ENCODE measurements around the gene CKMT1A.
"Not testable (repeated sequence)": the region's sequence is repeated elsewhere in the genome, so short reads cannot be mapped to it uniquely, and the experiment has no call there.

The CKMT1A gene

DNA sequence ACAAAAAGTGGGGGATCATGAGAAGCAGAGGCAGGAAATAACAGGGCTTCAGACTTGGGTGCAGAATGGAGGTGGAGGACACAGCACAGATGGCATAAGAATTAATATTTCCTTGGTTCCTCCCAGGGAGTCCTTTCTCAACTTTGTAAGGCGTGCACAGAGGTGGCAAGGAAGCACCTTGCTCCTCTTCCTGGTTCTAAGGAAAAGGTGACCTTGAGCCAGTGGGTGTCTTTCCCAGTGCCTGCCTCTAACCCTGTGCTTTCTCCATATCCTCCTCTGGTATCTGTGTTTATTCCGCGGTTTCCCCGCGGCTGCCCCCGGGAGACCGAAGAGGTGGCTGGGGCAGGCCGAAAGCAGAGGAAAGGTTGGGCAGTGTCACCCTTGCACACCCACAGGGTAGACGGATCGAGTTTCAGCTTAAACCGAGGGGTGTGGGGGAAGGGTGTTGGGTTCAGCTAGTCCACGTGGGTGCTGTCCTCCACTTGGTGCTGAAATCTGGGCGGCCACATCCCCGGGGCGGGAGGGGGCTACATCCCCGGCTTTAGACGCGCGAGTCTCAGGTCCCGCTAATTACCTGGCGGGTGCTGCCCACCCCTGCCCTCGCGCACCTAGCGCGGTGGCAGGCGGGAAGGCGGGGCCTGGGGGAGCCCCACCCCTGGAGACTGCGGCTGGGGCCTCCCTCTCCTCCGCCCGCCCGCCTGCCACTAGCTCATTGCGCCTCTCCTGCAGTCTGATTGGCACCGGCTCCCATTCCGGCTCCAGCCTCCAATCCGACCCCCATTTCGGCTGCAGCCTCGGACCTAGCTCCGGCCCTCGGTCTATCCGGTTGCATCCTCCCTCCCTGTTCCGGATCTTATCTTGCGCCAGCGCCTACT, at the start of gene CKMT1A:
TSS of gene CKMT1A (plus strand) at position 712 of the 875 bp plus-strand sequence. CDS start 192 bp downstream, outside the sequence.
- DNase-seq (ENCODE audit: low spot score): not testable (repeated sequence)

DNA sequence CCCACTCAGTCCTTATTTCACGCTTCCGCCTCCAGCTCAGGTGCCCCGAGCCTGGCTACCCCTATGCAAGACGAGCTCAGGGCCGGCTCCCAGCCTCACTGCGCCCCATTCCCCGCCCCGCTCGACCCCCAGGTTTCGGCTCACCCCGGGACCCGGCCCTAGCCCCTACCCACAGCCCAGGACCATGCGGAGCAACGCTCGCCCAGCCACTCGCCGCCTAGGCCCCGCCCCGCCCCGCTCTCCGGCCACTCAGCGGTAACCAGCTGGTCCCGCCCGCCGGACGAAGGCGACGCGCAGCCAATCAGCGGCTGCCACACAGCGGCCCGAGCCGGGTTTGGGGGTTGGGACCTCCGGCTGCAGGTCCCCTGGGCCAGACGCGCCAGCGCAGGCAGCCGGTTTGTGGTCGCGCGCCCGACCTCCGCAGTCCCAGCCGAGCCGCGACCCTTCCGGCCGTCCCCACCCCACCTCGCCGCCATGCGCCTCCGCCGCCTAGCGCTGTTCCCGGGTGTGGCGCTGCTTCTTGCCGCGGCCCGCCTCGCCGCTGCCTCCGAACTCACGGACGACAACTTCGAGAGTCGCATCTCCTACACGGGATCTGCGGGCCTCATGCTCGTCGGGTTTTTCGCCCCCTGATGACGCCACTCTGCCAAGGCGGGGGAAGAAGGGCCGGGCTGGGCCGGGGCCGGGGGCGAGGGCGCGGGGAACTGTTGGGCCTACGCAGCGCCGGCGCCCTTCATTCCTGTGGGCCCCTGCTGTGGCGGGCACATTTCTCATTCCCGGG, 44.8 kb upstream of the CKMT1A start, which contains the start of gene CATSPER2:
TSS of gene CATSPER2 (minus strand) at position 196 of the 781 bp plus-strand sequence. CDS start 783 bp downstream, outside the sequence.
- DNase-seq (ENCODE audit: low spot score): no peak

DNA sequence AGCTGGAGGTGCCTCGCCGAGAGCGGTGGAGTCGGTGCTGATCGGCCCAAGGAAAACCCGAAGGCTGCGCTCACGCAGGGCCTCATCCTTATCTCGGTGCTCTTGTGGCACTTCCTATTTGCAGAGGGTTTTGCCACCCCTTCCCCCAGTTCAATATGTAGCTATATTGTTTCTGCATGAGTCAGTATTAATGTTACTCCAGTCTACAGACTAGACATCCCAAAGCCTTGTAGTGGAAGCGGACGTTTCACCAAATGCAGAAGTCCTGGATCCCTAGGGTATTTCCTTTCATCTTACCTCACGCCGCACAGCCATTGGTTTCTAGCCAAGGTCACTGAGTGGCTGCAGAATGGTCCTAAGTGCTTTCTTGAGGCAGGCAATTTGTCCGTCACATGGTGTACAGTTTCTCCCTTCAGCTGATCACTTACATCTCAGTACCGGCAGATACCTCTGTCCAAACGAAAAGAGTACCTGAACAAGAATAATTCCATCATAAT, 44.2 kb upstream of the CKMT1A start:
- not testable (repeated sequence) for DNase-seq (ENCODE audit: low spot score)

DNA sequence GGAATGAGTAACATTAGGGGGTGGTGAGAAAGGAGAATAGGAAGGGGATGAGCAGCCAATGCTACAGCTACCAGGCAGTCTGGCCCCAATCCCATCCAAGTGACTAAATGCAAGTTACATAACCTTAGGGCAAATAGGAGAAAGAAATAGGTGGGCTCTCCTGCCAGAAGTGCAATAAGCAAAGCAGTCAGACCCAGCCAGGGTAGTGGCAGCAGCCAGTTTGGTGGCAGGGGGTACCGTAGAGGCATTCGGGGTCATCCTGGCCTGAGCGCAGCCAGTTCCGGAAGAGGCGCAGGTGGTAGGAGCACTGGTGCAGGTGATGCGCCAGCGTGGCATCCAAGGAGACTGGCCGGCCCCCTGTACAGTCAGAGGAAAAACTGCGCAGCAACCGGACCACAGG, 33.9 kb upstream of the CKMT1A start:
- not testable (repeated sequence) for DNase-seq (ENCODE audit: low spot score)

DNA sequence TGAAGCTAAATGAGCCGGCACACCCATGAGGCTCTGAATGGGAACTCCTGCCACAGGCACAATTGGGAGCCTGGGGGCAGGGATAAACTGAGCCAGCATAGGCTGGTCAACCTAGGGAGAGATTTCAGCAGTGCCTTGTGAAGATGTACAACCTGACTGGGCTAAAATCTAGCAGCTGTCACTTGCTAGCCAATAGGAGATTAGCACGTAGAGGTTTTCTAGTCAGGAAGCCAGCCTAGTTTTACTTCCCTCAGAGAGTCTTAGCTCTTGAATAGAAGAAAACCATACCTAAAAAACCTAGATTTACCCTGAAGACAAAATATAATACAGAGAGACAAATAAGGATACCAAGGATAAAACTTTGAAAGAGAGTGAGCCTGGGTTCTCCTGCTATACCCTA, 31.4 kb upstream of the CKMT1A start:
- DNase-seq (ENCODE audit: low spot score): not testable (repeated sequence)

DNA sequence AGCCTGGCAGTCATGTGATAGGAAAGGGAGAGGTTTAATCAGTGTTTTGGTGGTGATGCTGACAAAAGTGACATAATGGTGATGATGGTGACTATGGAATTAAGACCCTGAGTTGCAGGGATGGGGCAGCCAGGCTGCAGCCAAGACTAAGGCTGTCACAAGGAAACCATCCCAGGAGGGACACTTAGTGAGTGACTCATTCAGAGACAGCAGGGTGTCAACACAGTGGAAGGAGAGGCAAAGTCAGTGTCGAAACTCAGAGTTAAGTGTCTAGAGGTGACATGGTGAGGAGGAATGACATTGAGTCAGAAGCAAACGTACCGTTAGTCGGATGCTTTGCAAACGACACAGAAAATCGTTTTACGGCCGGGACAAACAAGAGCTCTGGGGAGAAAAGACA, 30.3 kb upstream of the CKMT1A start:
- DNase-seq (ENCODE audit: low spot score): not testable (repeated sequence)

DNA sequence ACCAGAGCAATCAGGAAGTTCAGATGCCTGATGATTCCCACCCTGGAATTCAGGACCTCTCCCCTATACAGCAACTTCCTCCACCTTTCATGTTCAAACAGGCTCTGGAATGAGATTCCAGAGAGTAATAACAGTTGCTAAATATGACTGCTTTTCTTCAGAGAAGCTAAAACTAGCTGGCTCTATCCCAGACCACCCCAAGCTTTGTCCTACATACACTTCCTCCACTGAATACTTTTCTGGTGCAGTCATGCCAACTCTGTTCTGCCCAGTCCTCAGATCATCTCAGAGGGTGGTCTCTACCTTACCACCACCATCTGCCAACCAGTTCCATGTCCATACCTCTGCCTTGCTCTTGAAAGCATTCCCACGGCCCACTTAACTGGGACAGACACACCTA, 27.5 kb upstream of the CKMT1A start:
- not testable (repeated sequence) for DNase-seq (ENCODE audit: low spot score)

DNA sequence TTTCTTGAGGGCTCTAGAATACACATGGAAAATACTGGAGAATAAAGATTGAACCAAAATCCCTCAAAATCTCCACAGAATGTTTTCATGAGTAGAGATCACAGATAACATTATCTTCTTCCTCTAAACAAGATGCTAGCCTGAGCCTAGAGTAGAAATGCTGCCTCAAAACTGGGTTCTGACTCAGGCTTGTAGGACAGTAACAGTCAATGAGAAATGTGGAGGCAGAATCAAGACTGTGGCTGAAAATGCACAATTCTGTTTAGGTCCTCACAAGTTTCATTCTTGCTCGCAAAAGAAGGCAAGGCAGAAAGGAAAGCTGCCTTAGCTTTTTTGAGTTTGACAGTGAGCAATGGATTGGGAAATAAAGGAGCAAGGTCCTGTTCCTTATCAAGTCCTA, 19.5 kb upstream of the CKMT1A start:
- not testable (repeated sequence) for DNase-seq (ENCODE audit: low spot score)

DNA sequence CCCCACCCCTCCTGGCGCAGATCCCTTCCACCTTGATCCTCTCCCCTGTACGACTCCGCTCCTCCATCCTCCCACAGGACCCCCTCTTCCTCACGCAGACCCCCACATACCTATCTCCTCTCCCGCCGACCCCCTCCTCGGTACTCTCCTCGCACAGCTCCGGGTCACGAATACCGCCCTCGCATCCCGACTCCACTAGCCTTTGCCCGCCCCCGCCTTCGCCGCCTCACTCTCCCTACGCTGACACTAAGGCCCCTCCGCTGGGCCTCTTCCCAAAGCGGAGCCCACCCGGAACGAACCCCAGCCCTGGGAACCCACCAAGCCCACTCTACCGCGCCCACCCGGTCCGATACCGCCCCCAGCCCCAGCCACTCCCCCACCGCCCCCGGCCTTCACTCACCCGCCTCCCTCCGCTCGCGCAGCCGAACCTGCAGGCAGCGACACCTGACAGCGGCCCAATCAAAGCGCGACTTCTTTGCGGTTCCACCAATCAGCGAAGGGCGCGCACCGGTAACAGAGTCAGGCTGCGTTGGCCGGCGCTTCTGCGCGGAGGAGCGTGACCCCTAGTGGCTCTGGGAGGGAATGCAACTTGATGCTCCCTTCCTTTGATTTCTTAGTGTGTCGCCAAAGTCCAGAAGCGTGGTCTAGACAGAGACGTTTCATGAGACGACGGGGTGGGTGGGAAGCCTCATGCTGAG, 3.9 kb upstream of the CKMT1A start:
- DNase-seq (ENCODE audit: low spot score): not testable (repeated sequence)

DNA sequence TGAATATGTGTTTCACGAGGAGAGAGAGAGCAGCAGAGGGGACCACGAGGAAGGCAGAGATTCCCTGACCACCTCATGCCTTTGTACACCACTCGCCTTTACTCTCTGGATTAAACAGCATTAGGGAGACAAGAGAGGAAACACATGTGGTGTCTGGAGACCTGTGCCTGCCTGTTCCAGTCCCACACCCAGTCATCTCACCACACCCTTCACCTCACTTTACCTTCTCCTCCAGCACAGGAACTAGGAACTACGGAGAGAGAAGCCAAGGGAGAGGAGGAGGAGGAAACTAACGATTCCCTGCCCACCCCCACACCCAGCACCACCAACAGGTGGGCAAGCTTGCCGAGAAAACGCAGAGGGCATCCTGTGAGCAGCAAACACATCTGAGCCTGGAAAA, 980 bp upstream of the CKMT1A start:
- not testable (repeated sequence) for DNase-seq (ENCODE audit: low spot score)

DNA sequence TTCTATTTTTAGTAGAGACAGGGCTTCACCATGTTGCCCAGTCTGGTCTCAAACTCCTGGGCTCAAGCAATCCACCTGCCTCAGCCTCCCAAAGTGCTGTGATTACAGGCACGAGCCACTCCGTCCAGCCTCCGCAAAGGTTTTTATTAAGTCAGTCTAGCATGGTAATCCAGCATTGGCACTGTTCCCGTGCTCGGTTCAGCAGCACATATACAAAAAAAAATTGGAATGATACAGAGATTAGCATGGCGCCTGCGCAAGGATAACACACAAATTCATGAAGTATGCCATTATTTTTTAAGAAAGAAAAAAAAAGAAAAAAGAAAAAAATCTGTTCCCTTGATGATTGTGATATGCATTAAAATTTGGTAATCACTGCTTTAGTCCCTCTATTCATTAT, 8.5 kb downstream of the CKMT1A start:
- DNase-seq (ENCODE audit: low spot score): no peak

DNA sequence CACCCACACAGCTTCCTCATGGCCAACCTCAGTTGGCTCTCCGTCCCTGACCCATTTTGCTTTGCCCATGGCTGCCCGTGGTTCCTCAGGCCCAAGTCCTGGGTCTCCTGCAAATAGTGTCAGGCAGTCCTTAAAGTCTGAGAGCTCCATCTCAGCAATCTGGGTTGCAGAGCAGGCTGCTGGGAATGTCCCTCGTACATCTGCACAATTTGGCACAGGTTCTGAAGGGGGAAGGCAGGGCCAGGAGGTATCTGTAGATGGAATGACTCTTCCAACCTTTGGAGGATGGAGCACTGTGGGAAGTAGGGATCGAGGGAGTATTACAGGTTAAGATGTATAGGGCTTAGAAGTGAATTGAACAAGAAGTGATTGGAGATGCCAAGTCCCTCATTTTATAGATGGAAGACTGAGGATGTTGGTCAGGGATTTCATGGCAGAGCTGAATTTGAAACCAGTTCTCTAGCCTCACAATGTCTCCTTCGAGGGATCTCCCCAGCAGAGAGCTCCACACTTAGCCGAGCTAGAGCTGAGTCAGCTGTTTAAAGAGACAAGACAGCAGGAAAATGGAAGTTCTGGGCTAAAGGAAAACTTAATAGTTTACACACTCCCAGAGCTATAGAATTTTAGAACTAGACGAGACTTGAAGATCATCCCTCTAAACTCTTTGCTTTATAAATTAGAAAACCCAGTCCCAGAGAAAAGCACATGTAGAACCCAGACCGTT, 9.2 kb downstream of the CKMT1A start:
- no peak for DNase-seq (ENCODE audit: low spot score)

DNA sequence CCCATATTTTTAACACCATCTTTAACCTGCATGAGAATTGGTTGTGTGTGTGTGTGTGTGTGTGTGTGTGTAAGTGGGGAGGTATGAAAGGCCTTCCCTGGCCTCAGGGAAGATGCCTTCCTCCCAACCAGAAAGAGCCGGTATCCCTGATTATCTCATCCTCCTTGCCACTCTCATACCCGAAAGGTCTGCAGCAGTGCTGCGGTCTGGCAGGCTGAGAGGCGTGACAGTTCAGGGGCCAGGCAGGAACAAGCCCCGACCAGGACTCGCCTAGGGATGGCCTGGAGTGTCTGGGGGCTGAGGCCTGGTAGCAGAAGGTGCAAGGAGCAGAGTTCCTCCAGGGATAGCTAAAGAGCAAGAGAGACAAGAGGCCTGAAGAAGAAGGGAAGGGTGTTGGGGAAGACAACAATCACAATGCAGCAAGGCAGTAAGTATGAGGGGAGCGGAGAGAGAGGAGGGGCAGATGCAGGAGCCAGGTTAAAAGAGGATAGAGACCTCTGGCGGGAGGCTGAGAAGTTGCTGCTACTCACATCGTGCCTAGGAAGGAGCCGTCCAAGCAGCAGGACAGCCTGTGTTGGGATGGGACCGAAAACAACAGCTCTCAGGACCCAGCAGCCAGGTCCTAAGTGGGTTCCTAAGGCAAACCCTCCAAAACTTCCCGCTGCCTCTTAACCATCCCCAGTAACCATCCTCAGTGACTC, 16.9 kb downstream of the CKMT1A start:
- not testable (repeated sequence) for DNase-seq (ENCODE audit: low spot score)

DNA sequence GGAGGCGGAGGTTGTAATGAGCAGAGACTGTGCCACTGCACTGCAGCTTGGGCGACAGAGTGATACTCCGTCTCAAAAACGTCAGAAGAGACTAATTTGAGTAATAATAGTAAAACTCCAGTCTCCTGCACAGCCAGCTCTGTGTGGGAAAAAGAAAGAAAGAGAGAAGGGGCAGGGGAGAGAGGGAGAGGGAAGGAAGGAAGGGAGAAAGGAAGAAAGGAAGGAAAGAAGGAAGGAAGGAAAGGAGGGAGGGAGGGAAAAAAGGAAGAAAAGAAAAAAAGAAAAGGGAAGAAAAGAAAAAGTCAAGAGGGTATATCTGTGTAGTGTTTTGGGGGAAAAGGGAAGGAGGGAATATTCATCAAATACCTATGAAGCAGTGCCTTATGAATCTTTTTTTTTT, 29.5 kb downstream of the CKMT1A start:
- DNase-seq (ENCODE audit: low spot score): no peak

DNA sequence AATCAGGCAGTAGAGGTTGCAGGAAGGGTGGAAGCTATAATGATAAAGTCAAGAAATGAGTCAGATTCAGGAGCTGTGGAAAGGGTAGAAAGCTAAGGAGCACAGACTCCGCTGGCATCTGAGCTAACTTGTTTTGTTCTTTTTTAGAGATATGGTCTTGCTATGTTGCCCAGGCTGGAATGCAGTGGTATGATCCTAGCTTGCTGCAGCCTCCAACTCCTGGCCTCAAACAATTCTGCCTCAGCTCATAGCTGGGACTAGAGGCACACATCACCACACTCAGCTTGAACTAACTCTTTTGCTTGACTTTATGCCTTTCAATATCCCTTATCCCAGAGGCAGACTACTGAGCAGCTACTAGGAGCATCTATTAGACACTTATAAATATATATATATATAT, 32.6 kb downstream of the CKMT1A start:
- not testable (repeated sequence) for DNase-seq (ENCODE audit: low spot score)

DNA sequence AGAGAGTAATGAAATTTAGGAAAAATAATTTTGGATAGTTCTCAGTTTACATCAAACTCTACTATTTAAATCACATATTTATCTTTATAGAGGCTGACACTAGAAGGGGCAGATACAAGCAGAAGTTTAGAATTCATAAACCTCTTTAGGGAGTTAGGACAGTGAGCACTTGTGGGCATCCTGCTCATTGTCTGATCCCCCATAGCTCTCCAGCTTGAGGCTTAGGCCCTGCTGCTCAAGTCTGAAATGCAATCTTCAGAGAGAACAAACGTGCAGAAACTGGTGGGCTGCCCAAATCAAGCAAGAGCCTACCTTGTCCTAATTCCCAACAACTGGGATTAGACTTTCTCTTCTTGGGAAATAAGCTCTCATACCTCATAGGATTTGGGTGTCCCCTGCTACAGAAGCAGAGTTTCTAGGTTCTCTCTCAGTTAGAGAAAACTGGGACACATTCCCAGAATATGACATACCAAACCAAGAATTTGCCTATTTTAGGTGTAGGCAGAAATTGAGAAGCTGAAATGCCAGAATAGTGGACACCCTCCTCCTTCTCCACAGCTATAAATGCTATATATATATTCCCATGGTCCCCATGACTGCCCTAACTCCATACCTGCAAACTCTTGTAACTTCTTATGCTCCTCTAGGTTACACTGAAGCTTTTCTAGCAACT, 34.5 kb downstream of the CKMT1A start:
- DNase-seq (ENCODE audit: low spot score): not testable (repeated sequence)

DNA sequence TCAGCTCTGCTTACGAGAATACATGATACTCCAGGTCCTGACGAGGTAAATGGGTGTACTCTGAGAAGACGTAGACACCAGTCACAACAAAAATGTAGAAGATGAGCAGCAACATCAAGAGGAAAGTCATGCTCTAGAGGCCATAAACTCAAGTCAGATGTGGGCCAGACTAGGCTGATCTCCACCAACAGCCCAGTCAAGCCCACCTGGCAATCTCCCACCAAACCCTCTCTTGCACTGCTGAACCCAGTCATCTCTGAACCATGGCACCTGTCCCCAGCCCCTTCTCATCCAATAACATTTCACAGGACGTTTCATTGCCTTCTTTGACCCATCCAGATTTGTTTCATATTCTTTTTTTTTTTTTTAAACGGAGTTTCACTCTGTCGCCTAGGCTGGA, 41.8 kb downstream of the CKMT1A start:
- DNase-seq (ENCODE audit: low spot score): no peak

DNA sequence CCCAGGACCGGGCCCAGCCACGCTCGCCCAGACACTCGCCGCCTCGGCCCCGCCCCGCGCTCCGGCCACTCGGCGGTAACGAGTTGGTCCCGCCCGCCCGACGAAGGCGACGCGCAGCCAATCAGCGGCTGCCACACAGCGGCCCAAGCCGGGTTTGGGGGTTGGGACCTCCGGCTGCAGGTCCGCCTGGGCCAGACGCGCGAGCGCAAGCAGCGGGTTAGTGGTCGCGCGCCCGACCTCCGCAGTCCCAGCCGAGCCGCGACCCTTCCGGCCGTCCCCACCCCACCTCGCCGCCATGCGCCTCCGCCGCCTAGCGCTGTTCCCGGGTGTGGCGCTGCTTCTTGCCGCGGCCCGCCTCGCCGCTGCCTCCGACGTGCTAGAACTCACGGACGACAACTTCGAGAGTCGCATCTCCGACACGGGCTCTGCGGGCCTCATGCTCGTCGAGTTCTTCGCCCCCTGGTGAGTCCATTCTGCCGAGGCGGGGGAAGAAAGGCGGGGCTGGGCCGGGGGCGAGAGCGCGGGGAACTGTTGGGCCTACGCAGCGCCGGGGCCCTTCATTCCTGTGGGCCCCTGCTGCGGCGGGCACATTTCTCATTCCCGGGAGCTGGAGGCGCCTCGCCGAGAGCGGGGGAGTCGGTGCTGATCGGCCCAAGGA, 52.7 kb downstream of the CKMT1A start, which contains the start of gene PDIA3:
TSS of gene PDIA3 (plus strand) at position 194 of the 658 bp plus-strand sequence. CDS start at position 296, 102 bp downstream.
- DNase-seq (ENCODE audit: low spot score): peak; percentile 71

DNA sequence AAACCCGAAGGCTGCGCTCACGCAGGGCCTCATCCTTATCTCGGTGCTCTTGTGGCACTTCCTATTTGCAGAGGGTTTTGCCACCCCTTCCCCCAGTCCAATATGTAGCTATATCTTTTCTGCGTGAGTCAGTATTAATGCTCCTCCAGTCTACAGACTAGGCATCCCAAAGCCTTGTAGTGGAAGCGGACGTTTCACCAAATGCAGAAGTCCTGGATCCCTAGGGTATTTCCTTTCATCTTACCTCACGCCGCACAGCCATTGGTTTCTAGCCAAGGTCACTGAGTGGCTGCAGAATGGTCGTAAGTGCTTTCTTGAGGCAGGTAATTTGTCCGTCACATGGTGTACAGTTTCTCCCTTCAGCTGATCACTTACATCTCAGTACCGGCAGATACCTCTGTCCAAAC, 53.2 kb downstream of the CKMT1A start:
- DNase-seq (ENCODE audit: low spot score): not testable (repeated sequence)

Measured in COLO829 (cell line).